ENCODE results near the gene PRDM10.

The PRDM10 gene

DNA sequence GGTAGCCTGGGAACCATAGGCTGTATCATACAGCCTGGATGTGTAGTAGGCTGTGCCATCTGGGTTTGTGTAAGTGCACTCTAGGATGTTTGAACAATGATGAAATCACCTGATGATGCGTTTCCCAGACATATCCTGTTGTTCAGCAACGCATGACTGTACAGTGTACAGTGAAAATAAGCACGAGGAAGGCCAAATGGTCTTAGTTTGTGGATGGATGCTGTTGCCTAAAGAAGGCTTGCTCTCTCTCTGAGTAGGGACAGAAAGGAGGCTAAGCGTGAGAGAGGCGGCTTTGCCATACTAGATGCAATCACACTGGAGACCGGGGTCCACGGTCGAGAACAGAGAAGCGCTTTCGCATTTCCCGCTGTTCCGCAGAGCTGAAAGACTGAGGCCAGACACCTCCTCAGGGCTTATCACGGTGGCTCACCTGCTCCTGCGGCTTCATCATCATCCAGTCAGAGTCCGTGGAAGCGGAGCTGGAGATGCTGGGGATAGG lies 39.5 kb upstream of the PRDM10 start:
- DNase-seq (ENCODE audit: low read depth), result peak; percentile 52
- TF ChIP-seq, protein P1, sequence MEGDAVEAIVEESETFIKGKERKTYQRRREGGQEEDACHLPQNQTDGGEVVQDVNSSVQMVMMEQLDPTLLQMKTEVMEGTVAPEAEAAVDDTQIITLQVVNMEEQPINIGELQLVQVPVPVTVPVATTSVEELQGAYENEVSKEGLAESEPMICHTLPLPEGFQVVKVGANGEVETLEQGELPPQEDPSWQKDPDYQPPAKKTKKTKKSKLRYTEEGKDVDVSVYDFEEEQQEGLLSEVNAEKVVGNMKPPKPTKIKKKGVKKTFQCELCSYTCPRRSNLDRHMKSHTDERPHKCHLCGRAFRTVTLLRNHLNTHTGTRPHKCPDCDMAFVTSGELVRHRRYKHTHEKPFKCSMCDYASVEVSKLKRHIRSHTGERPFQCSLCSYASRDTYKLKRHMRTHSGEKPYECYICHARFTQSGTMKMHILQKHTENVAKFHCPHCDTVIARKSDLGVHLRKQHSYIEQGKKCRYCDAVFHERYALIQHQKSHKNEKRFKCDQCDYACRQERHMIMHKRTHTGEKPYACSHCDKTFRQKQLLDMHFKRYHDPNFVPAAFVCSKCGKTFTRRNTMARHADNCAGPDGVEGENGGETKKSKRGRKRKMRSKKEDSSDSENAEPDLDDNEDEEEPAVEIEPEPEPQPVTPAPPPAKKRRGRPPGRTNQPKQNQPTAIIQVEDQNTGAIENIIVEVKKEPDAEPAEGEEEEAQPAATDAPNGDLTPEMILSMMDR (conservative IDR thresholded peaks at IDR 0.05; ENCODE audit: low read depth, low read length), result no peak

DNA sequence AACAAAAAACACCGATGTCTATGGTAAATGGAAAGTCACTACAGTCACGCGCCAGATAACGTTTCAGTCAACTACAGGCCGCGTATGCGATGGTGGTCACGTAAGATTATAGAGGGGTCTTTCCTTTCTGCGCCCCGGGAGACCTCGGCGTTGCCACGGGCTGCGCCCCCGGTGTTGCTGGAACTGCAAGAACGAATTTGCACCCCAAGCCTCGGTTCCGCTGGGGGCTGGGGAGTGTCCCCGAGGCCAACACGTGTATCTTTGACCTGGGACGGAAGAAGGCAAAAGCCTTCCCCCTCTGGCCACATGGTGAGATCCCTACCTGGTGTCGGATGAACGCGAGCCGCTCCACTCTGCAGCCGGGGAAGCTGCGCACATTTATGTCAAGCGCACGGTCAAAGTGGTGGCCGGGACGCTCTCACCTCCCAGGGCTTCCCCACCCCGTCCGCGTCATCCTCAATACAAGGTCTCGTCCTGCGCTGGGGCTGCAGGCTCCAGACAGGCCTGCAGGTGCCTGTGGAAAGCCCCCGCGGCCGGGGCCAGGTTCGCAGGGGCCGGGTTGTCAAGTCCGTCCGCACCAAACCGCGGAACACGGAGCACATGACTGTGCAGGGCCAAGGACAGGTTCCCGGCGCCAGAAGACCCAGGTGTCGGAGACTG lies 37.8 kb upstream of the PRDM10 start:
- no peak overlapping the region for H3K4me3 ChIP-seq (ENCODE audit: low read length)
- TF ChIP-seq, protein P1 (conservative IDR thresholded peaks at IDR 0.05; ENCODE audit: low read depth, low read length), result no peak
- no peak for DNase-seq (ENCODE audit: low read depth)

More for the DNA sequence above, 39.5 kb upstream of the PRDM10 start:
- H3K4me3 ChIP-seq (ENCODE audit: low read length), result no peak overlapping the region

DNA sequence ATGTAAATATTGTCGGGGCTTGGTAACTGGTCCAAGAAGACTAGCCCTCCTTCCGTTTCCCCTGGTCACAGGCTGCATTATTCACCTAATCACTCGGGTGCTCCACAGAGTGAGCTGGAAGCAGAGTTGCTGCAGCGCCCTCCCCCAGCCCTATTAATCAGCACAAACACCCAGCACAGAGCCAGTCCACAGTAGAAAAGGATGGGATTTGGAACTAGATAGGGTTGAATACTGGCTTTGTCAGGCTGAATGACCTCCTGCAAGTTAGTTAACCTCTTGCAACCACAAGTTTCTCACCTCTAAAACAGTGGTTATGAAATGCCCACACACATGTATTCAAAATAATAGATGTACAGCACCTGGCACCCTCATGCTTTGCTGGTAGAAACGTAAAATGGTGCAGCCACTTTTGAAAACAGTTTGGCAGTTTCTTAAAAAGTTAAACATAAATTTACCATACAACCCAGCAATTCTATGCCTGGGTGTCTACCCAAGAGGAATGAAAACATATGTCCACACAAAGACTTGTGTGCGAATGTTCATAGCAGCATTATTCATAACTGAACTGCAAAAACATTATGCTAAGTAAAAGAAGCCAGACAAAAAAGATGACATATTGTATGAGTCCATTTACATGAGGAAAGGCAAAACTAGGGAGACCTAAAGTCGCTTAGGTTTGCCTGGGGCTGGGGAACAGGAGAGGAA lies 35.4 kb upstream of the PRDM10 start:
- TF ChIP-seq, protein P1 (conservative IDR thresholded peaks at IDR 0.05; ENCODE audit: low read depth, low read length), result peak; percentile 12
- no peak for DNase-seq (ENCODE audit: low read depth)
- H3K4me3 ChIP-seq (ENCODE audit: low read length), result no peak overlapping the region

DNA sequence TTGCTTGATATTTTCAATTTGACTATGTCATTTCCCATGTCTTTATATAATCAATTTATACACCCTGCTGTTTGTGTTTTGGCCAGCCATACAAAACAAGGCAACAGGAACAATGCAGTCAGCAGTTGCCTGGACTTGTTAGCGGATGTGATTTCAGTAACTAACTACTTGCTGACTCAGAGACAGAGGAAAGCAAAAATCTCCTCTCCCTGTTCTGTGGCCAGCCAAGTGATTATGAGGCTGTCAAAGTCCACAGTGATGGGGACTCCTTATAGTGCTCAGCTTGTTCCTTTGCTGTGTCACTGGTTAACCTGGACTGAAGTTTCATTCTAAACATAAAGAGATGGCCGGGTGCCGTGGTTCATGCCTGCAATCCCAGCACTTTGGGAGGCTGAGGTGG lies 34.4 kb upstream of the PRDM10 start:
- peak; percentile 54 for DNase-seq (ENCODE audit: low read depth)
- TF ChIP-seq, protein P1 (conservative IDR thresholded peaks at IDR 0.05; ENCODE audit: low read depth, low read length), result no peak
- no peak overlapping the region for H3K4me3 ChIP-seq (ENCODE audit: low read length)

DNA sequence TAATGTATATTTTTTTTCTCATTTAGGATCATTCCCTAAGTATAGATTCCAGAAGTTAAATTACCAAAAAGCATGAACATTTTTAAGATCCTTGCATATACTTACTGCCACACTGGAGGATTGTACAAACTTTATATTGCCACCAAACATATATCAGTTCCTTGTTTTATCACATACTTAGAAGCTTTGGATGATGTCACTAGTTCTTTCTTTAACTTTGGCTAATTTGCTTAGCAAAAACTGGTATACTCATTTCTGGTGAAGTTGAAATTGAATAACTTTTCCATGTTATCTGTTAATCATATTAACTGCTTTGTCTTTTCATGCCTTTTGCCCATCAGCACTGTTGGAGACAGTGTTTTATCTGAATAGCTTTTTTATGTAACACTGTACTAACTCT lies 31.6 kb upstream of the PRDM10 start:
- TF ChIP-seq, protein P1 (conservative IDR thresholded peaks at IDR 0.05; ENCODE audit: low read depth, low read length), result no peak
- H3K4me3 ChIP-seq (ENCODE audit: low read length), result no peak overlapping the region
- DNase-seq (ENCODE audit: low read depth), result no peak

DNA sequence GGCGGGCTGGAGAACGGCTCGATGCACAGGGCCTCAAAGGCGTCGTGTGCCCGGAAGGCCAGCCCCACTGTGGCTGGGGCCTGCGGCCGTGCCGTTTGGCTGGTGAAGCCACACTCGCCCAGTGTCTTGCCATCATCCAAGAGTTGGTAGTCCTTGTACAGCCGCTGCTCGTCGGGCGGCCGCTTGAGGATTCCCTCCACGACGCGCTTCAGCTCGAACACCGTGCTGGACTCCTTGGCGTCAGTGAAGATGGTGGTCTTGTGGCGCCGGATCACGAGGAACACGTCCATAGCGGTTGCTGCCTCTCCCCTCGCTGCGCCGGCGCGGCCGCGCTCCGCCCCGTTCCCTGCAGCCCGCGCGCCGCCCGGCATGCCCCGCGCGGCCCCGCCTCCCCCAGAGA lies 30.3 kb upstream of the PRDM10 start:
- H3K4me3 ChIP-seq (ENCODE audit: low read length), result no peak overlapping the region
- DNase-seq (ENCODE audit: low read depth), result no peak
- TF ChIP-seq, protein P1 (conservative IDR thresholded peaks at IDR 0.05; ENCODE audit: low read depth, low read length), result no peak

DNA sequence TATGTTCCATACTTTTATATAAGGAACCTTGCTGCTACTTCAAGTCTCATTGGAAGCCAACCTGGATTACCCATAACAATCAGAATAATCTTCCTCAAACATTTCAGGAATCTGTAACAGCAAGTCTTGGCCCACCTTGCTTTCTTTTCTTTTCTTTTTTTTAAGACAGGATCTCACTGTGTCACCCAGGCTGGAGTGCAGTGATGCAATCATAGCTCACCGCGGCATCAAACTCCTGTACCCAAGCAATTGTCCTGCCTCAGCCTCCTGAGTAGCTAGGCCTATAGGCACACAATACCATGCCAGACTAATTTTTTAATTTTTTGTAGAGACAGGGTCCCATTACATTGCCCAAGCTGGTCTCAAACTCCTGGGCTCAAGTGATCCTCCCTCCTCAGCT lies 29.3 kb upstream of the PRDM10 start:
- H3K4me3 ChIP-seq (ENCODE audit: low read length), result no peak overlapping the region
- no peak for DNase-seq (ENCODE audit: low read depth)
- TF ChIP-seq, protein P1 (conservative IDR thresholded peaks at IDR 0.05; ENCODE audit: low read depth, low read length), result no peak

Measured in retinal pigment epithelial cell (primary cell).